Keratinocyte (primary cell): ENCODE measurements around the gene TFDP3.

Source experiments
- CTCF ChIP-seq, 3 experiments: IDR thresholded peaks in 1 of 3; conservative IDR thresholded peaks in 1 of 3; optimal IDR thresholded peaks in 1 of 3; 2 replicates in 2 of 3; 3 replicates in 1 of 3; pipeline versions ENCODE3 to v1.5.1; 2011; ENCODE audit warnings: low read length in 3 of 3, mild to moderate bottlenecking in 3 of 3, moderate library complexity in 2 of 3, control low read depth in 1 of 3, inconsistent platforms in 1 of 3; ENCODE audit not compliant: insufficient read depth in 2 of 3; ENCODE audit errors: extremely low read depth in 1 of 3
- EZH2 ChIP-seq: IDR thresholded peaks from one replicate; pipeline ENCODE4 v1.6.1; 2012; ENCODE audit warnings: inconsistent platforms, mild to moderate bottlenecking, low read length, moderate library complexity

DNA sequence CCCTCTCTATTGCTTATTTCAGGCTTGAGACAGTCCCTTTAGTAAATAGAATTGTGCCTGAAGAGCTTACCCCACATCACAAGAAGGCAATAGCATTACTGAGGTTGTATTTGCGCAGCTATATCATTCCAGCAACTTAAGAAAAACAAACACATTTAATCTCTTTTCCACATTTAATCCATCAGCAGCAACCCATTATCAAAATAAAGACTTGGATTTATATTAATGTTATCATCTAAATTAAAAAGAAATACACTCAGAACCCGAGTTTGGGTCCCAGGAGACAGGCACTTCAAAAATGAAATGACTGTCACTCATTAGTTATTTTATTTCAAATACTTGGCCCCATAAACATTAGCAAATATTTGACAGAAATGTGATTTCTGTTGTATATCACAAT, 10.4 kb downstream of the TFDP3 start:
- no peak for TF ChIP-seq CTCF (optimal IDR thresholded peaks at IDR 0.05 in 1 of 3, IDR thresholded peaks at IDR 0.05 in 1 of 3, conservative IDR thresholded peaks at IDR 0.05 in 1 of 3; ENCODE audit: extremely low read depth in 1 of 3, insufficient read depth in 2 of 3, low read length in 3 of 3)
- TF ChIP-seq EZH2 = no peak
